ENCODE results near the gene NKD1.

- TF ChIP-seq CTCF (IDR thresholded peaks at IDR 0.05; ENCODE audit: low read depth, low read length) (no peak), EZH2phosphoT487 (IDR thresholded peaks at IDR 0.05; ENCODE audit: low read depth) (no peak)
Observed at GRCh38 chr16:50602531-50603205, 54.5 kb downstream of the NKD1 start.
